ENCODE data around the gene ASXL2. TPM values are rescaled to one million over a fixed set of nuclear protein-coding genes. Genes with fewer than 3 reads are reported as not detected.

The ASXL2 gene
- total RNA-seq, 2 donors from 2014 or later: 28.6 to 32.7 TPM

DNA sequence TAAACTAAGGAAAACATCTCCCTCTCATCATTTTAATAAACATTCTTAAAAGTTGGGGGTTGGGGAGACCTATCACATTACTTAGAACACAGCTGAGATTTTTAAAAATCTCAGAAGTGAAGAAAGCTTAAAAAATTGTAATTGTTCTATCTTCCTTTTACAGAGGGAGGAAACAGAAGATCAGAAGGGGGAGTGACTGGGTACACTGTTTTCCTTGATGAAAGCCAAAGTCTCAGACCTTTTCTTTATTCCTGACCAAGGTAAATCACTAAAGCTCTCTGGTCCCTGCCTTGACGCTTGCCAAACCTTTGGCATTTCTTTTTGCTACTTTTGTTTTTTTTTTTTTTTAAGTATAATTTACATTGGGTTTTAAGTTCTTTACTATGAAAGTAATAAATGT lies 119.9 kb downstream of the ASXL2 start:
- H3K27ac ChIP-seq: no peak overlapping the region
- no peaks in the 10 kb centered on the region for H3K36me3 ChIP-seq
- intact Hi-C loops (cut with DNase I): no loop called here
- TF ChIP-seq, protein P1, sequence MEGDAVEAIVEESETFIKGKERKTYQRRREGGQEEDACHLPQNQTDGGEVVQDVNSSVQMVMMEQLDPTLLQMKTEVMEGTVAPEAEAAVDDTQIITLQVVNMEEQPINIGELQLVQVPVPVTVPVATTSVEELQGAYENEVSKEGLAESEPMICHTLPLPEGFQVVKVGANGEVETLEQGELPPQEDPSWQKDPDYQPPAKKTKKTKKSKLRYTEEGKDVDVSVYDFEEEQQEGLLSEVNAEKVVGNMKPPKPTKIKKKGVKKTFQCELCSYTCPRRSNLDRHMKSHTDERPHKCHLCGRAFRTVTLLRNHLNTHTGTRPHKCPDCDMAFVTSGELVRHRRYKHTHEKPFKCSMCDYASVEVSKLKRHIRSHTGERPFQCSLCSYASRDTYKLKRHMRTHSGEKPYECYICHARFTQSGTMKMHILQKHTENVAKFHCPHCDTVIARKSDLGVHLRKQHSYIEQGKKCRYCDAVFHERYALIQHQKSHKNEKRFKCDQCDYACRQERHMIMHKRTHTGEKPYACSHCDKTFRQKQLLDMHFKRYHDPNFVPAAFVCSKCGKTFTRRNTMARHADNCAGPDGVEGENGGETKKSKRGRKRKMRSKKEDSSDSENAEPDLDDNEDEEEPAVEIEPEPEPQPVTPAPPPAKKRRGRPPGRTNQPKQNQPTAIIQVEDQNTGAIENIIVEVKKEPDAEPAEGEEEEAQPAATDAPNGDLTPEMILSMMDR (IDR thresholded peaks at IDR 0.05): no peak
- H3K9me3 ChIP-seq: no peaks in the 10 kb centered on the region
- H3K4me1 ChIP-seq: no peaks in the 10 kb centered on the region
- H3K4me3 ChIP-seq: no peak overlapping the region
- no peaks in the 10 kb centered on the region for H3K27me3 ChIP-seq
- no peak for DNase-seq
- no peak overlapping the region for H3K9ac ChIP-seq (ENCODE audit: low read depth in 2 of 2, low read length in 2 of 2)

DNA sequence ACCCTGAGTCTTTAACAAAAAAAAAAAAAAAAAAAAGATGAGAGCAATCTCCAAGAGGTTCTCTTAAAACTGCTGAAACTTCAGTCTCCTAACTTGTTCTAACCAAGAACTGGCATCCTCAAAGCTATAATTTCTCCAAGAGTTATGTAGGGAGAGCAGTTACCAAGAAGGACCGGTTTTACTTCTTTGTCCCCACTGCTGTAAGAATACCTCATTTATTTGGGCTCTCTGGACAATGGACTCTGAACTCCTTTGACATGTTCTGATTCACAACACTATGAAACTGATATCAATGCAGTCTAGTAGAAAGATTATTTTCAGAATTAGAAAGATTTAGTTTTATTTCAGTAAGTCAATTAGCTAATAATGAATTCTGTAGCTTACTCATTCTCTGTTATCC lies 120.4 kb downstream of the ASXL2 start:
- Histone ChIP-seq H3K27me3 (no peaks in the 10 kb centered on the region), H3K27ac (no peak overlapping the region), H3K36me3 (no peaks in the 10 kb centered on the region), H3K9me3 (no peaks in the 10 kb centered on the region), H3K4me1 (no peaks in the 10 kb centered on the region), H3K9ac (ENCODE audit: low read depth in 2 of 2, low read length in 2 of 2) (no peak overlapping the region), H3K4me3 (no peak overlapping the region)
- intact Hi-C loops (cut with DNase I): no loop called here
- TF ChIP-seq, protein P1 (IDR thresholded peaks at IDR 0.05): no peak
- DNase-seq: no peak

DNA sequence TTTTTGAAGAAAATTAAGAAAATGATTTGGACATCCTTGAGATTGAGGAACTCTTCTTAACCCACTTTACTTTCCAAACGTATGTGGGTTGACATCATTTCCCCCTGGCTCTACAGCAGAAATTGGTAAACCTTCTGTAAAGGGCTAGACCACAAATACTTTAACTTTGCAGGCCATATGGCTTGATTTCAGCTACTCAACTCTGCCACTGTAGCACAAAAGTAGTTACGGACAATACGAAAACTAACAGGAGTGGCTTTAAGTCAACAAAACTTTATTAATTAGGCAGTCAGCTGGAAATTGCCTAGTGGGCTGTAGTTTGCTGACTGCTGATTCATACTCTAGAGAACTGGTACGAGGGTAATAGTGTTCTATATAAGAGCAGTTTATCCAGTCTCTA lies 121.8 kb downstream of the ASXL2 start:
- no peak for DNase-seq
- no peaks in the 10 kb centered on the region for H3K36me3 ChIP-seq

DNA sequence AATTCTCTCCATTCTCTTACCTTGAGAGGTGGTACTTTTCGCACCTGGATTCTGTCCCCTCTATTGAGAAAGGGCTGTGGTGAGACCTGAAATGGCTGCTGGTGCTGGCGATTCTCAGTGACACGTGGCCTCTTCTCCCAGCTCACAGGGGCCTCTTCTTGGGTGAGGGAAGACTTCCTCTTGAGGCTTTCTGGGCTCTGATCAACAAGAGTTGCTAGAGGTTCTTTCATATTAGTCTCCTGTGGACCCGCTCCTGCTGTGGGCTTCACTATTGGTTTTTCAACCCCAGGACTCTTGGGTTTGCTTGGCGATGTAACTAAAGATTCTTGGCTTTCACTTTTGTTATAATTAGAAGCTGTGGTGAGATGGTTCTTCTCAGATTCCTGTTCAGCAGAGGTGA lies 128.6 kb downstream of the ASXL2 start:
- Histone ChIP-seq H3K9ac (ENCODE audit: low read depth in 2 of 2, low read length in 2 of 2) (no peak overlapping the region), H3K9me3 (no peaks in the 10 kb centered on the region), H3K27ac (no peak overlapping the region), H3K36me3 (peaks cover 10% of the 10 kb centered on the region), H3K4me3 (no peak overlapping the region), H3K27me3 (no peaks in the 10 kb centered on the region), H3K4me1 (no peaks in the 10 kb centered on the region)
- DNase-seq: no peak
- TF ChIP-seq, protein P1 (IDR thresholded peaks at IDR 0.05): no peak
- intact Hi-C loops (cut with DNase I): no loop called here

More for the DNA sequence above, 121.8 kb downstream of the ASXL2 start:
- Histone ChIP-seq H3K4me1 (no peaks in the 10 kb centered on the region), H3K27ac (no peak overlapping the region), H3K27me3 (no peaks in the 10 kb centered on the region), H3K9ac (ENCODE audit: low read depth in 2 of 2, low read length in 2 of 2) (no peak overlapping the region), H3K4me3 (no peak overlapping the region), H3K9me3 (no peaks in the 10 kb centered on the region)
- intact Hi-C loops (cut with DNase I): no loop called here
- TF ChIP-seq, protein P1 (IDR thresholded peaks at IDR 0.05): no peak

DNA sequence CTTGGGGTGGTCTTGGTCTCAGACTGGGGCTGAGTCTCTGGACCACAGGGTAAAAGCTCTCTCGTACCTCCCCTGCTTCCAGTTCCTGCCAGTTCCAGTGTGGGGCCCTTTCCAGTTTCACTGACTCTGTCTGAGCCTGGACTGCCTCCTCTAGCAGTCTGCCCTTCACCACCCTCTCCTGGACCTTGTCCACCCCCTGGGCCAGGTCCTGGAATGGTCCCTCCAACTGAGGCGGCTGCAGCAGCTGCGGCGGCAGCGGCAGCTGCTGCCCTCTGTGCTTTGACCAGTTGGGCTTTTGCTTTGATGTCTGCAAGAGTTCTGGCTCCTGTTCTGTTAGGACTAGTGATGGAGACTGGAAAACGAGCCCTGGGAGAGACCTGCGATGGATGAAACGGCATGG lies 134.2 kb downstream of the ASXL2 start:
- Histone ChIP-seq H3K4me3 (no peak overlapping the region), H3K27ac (no peak overlapping the region), H3K4me1 (no peaks in the 10 kb centered on the region), H3K36me3 (peaks cover 7% of the 10 kb centered on the region), H3K9me3 (no peaks in the 10 kb centered on the region), H3K9ac (ENCODE audit: low read depth in 2 of 2, low read length in 2 of 2) (no peak overlapping the region), H3K27me3 (no peaks in the 10 kb centered on the region)
- TF ChIP-seq, protein P1 (IDR thresholded peaks at IDR 0.05): no peak
- no peak for DNase-seq
- intact Hi-C loops (cut with DNase I): no loop called here

Data from colonic mucosa (tissue), 4 donors.